Middle frontal gyrus (tissue), 1 donor: ENCODE data around the gene ERAP2.
"Not testable (repeated sequence)": the region's sequence is repeated elsewhere in the genome, so short reads cannot be mapped to it uniquely, and the experiment has no call there.

Source experiments
- DNase-seq: peaks from one replicate; pipeline ENCODE4 v3.0.0-alpha.2; 2015; ENCODE audit warnings: low spot score; ENCODE audit errors: extremely low spot score

ERAP2 gene

GRCh38 chr5:96901384-96901783 lies 25.1 kb downstream of the ERAP2 start:
- no peak for DNase-seq

DNA sequence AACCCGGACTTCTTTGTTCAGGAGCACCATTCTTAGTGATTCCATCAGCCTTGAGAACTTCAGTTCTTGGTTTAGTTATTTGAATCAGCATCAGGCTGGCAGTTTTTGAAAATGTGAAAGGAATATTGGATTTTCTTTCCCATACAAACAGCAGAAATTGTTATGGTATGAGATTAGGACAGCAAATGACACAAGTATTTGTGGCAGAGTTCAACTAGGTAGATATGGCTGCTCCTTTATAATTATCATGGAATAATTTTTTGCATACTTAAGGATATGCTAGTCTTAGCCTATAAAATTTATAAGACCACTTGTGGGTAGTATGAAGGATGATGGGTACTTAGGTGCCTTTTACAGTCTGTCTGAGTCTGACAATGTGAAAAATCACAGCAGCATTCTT lies 25.5 kb downstream of the ERAP2 start:
- DNase-seq, result no peak

- no peak for DNase-seq
Measured at GRCh38 chr5:96902876-96903275, 26.6 kb downstream of the ERAP2 start.

- DNase-seq, result no peak
Measured at GRCh38 chr5:96903300-96903699, 27.0 kb downstream of the ERAP2 start.

GRCh38 chr5:96904054-96904931 lies 28.0 kb downstream of the ERAP2 start:
- no peak for DNase-seq

DNA sequence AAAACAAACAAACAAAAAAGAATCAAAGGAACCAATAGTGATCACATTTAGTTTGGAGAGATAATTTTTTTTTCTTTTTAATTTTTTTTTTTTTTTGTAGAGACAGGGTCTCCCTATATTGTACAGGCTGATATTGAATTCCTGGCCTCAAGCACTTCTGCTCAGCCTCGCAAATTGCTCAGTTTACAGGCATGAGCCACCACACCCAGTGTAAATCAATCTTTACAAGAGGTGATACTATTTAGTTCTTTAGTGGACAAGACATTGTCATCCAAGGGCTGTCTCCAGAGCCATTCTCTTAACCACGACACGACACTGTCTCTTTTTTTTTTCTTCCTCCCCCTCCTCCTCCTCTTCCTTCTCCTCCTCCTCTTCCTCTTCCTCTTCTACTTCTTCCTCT lies 29.6 kb downstream of the ERAP2 start:
- DNase-seq, result no peak

GRCh38 chr5:96909003-96909402 lies 32.7 kb downstream of the ERAP2 start:
- DNase-seq, result no peak

GRCh38 chr5:96909435-96909834 lies 33.1 kb downstream of the ERAP2 start:
- no peak for DNase-seq

GRCh38 chr5:96911139-96911538 lies 34.8 kb downstream of the ERAP2 start:
- DNase-seq, result no peak

GRCh38 chr5:96913233-96913632 lies 36.9 kb downstream of the ERAP2 start:
- DNase-seq, result no peak

- DNase-seq, result no peak
Measured at GRCh38 chr5:96919754-96920197, 43.5 kb downstream of the ERAP2 start.

DNA sequence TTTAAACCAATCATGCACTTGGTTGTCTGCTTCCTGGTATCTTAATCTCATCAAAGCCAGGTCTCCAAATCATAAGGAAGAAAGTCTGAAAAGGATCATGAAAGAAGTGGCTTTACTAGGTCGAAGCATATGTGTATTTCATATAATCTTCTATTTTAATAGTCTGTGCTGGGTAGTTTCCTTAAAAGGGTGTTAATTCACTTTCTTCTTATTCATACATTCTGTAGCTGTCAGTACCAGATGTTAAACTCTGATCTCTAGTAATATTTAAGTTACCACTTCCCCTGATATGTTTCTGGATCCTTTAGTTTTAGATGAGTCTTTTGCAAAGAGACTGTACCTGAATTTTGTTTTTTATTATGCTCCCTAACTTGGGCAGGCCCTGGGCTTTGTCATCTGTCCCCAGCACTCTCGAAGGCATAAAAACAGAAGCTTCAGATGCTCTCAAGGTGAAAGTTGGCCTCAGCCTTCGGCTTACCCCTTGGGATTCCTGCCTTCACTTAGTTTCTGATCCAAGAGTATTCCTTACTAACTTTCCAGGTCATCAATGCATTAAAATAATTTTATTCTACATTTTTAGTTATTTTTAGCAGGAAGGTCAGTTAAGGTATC lies 44.5 kb downstream of the ERAP2 start:
- DNase-seq, result no peak

- no peak for DNase-seq
Measured at GRCh38 chr5:96922499-96923244, 46.4 kb downstream of the ERAP2 start.

- DNase-seq, result no peak
Measured at GRCh38 chr5:96924016-96924443, 47.7 kb downstream of the ERAP2 start.

GRCh38 chr5:96926276-96926675 lies 50.0 kb downstream of the ERAP2 start:
- no peak for DNase-seq

DNA sequence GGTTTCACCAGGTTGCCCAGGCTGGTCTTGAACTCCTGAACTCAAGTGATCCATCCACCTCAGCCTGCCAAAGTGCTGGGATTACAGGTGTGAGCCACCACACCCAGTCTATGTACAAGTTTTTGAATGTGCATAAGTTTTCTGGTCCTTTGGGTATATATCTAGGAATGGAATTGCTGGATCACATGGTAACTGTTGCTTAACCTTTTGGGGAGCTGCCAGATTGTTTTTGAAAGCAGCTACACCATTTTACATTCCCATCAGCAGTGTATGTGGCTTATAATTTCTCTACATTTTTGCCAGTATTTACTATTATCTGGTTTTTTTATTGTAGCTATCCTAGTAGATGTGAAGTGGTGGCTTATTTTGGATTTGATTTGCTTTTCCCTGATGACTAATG lies 50.7 kb downstream of the ERAP2 start:
- no peak for DNase-seq

- no peak for DNase-seq
Measured at GRCh38 chr5:96928931-96929708, 52.8 kb downstream of the ERAP2 start.

DNA sequence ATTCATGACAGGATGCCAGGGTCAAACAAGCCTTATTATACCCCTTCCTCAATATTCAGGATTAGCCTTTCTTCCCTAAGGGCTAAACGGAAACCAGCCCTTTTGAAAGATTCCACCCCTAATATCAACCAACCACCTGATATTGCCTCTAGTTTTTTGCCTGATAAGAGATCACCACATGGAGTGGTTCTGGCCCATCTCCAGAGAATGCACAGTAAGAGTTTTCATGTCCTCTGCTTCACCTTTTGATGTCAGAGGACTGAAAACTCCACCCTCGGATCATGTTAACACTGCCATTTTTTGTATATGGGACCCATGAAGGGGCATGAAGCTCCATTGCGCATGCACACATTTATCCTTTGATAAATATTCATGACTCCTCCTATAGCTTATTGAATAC lies 53.8 kb downstream of the ERAP2 start:
- DNase-seq, result no peak

DNA sequence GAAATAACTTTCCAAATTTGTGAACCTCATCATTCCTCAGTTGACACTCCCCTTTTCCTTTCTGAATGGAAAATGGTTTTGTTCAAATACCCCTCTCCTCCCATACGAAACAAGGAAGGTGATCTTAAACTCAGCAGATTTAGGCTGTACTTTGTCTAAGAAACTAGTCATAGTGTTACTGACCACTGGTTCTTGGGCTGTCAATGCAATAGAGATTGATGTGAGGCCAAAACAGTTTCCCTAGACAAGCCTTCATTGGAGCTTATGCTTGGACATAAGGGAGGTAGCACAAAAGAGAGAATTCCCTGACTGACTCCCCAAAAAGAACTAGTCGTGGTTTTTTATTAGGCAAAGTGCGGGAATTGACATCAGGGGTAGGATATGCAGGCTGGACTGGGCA lies 54.3 kb downstream of the ERAP2 start:
- DNase-seq, result no peak

- not testable (repeated sequence) for DNase-seq
Measured at GRCh38 chr5:96931037-96931436, 54.7 kb downstream of the ERAP2 start.

- no peak for DNase-seq
Measured at GRCh38 chr5:96931605-96932004, 55.3 kb downstream of the ERAP2 start.
